HG03460 (cell line): ENCODE measurements around the gene TOMM20.
A peak's percentile ranks its signal among the peaks of the same experiment; 100 is the strongest.
"Not testable (repeated sequence)": the region's sequence is repeated elsewhere in the genome, so short reads cannot be mapped to it uniquely, and the experiment has no call there.

Experiments
- ATAC-seq: cut with Tn5 transposase; IDR thresholded peaks from one replicate; pipeline ENCODE4 v1.9.1; 2021; ENCODE audit not compliant: unreplicated experiment

Gene TOMM20

DNA sequence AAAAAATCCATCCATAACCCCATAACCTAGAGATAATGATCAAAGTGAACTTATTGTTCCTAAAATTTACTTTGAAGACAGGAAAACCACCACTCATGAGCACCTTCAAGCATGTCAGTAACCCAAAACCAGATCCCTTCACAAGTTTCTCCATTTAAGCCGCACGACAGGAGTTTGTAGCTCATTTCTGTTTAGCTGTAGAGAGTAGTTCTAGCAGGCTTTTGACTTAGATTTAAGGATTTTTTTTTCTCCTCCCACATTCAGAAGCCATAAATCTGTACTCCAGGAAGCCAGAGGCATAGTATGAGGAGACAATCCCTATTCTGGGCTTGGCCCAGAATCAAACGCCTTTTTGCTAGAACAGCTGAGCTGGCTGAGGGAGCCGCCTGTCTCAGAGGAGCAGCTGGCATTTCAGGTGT is 25.6 kb downstream of the TOMM20 start:
- no peak for ATAC-seq

DNA sequence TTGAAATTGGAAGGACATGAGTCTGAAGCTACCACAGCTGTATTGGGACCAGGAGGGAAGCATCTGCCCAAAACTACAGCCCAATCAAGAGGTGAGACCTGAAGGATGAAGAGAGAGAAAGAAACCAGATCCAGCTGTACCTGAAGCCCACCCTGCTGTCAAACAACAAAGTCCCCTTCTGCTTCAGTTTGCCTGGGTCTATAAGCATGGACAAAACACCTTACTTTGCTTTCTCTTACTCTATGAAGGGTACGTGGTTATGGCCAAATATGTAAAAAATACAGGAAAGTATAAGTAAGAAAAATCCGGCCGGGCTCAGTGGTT is 26.4 kb downstream of the TOMM20 start:
- no peak for ATAC-seq

DNA sequence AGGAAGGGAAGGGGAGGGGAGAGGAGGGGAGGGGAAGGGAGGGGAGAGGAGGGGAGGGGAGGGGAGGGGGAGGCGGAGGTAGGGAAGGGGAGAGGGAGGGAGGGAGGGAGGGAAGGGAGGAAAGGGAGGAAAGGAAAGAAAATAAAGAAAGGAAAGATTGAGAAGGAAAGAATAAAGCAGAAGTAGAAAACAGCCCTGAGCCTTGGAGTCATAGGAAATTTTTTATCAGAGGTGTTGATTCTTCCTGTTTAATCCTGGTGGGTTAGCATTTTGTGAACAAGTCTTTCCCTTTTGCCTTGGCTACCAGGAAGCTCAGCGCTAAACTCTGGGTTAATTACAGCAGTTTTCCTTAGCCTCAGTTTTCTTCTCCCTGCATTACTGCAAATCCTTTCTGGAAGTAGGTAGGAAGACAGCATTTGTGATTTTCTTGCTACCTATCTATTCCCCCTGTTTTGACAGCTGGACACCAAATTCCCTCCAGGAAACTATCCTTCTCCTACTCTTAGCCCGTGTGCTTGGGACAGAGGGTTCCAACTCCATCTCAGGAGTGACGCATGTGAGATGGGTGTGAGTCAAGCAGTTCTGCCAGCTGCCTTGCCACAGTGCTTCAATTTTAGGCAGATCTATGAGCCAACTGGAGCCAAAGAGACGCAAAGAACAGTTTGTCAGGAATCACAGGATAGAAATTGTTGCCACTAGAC is 26.9 kb downstream of the TOMM20 start:
- no peak for ATAC-seq

DNA sequence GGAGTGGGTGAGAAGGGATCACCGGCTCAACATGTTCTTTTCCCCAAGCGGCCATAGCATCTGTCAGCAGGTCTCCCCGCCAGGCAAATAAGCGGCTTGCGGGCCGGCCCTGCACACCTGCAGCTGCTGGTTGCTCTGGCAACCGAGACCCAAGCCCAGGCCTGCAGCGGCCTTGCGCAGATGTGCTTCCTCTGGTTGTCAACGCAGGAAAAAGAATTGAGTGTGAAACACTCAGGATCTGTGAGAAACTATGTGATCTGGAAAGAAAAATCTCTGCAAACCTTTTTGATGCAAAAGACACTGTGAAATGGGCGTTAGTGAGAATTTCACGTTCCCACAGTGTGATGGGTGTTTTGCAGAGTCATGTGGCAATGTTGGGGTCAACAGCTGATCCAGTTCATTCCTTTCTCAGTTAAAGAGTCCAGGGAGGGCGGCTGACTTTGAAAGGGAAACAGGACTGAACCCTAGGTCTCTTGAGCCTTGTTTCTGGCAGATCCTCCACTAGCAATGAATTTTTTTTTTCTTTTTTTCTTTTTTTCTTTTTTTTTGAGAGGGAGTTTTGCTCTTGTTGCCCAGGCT is 28.4 kb downstream of the TOMM20 start:
- ATAC-seq, result no peak

DNA sequence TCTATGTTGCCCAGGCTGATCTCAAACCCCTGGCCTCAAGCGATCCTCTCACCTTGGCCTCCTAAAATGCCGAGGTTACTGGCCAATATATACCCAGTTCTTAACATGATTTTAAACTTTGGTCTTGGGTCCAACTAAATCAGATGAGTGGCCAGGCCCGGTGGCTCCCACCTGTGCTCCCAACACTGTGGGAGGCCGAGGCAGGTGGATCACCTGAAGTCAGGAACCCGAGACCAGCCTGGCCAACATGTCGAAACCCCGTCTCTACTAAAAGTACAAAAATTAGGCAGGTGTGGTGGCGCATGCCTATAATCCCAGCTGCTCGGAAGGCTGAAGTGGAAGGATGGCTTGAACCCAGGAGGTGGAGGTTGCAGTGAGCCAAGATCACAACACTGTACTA is 29.6 kb downstream of the TOMM20 start:
- no peak for ATAC-seq

DNA sequence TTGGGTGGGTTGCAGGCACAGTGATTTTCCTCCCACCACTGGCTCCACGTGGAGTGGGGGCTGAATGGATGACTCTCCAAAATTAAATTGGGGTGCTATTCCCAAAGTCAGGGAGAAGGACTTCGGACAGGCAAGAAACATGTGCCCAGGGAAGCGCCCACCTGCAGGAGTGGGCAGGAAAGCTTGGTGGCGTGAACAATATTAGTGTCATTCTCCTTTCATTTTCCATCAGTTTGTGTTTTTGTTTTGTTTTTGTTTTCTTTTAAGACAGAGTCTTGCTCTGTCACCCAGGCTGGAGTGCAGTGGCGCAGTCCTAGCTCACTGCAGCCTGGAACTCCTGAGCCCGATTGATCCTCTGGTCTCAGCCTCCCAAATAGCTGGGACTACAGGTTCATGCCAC is 30.1 kb downstream of the TOMM20 start:
- no peak for ATAC-seq

DNA sequence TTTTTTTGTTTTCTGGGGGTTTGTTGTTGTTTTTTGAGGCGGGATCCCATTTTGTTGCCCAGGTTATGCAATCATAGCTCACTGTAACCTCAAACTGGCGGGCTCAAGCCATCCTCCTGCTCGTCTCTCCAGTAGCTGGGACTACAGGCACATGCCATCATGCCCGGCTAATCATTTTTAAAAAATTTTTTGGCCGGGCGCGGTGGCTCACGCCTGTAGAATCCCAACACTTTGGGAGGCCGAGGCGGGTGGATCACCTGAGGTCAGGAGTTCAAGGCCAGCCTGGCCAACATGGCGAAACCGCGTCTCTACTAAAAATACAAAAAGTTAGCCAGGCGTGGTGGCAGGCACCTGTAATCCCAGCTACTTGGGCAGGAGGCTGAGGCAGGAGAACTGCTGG is 31.1 kb downstream of the TOMM20 start:
- ATAC-seq, result not testable (repeated sequence)

DNA sequence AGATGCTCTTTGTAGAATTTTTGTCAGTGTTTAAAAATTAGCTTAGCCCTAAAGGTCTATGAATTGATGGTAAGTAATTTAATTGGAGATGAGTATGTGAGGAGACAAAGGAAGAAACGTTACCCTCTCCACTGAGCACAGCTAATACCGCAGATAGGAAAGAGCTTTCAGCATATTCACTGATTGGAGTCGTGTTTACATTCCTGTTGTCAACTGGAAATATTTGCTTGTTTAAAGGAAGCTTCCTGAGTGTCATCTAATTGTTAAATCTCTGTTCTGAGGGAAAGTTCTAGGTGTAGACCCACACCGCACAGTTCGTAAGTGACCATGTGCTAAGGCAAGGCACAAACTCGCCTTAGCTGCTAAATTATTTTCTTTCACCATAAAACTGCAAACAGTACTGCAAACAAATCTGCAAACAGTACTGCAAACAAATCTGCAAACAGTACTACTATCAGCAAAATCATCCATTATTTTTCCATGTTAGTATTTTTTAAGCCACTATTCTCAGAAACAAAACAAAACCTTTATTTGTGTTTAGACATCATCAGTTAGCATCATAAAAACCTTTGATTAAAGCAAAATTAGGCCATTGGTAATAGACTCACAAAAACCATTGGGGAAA is 32.6 kb downstream of the TOMM20 start:
- no peak for ATAC-seq

DNA sequence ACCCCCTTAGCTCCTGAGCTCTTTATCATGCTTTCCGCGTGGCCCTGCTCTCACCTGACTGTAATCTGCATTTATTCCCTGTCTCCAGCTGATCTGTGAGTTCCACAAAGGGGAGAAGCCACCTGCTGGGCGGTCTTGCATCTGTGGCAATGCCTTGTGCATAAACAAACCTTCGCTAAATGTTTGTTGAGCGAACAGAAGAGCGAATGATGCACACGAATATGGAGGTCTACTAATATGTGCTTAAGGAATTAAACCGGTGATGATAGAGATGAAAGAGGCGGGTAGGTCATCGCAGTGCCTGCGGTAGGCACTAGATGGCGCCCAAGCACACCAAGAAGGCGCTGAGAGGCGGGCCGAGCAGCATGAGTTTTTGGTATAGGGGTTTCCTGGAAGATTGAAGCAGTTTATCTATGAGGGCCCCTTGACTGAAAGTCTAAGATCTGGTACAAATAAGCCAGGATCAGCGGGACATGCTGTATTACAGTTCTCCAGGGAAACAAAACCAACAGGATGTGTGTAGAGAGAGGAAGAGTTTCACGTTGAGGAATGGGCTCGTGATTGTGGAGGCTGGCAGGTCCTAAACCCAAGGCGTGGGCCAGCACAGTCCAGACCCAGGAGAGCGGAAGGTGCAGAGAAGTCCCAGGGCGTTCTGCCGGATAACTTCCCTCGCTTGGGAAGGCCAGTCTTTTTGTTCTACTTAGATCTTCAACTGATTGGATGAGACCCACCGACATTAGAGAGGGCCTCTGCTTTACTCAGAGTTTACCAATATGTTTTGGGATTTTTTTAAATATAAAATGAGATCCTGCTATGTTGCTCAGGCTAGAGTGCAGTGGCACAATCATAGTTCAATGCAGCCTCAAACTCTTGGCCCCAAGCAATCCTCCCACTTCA is 34.7 kb downstream of the TOMM20 start:
- ATAC-seq, result peak; percentile 70

DNA sequence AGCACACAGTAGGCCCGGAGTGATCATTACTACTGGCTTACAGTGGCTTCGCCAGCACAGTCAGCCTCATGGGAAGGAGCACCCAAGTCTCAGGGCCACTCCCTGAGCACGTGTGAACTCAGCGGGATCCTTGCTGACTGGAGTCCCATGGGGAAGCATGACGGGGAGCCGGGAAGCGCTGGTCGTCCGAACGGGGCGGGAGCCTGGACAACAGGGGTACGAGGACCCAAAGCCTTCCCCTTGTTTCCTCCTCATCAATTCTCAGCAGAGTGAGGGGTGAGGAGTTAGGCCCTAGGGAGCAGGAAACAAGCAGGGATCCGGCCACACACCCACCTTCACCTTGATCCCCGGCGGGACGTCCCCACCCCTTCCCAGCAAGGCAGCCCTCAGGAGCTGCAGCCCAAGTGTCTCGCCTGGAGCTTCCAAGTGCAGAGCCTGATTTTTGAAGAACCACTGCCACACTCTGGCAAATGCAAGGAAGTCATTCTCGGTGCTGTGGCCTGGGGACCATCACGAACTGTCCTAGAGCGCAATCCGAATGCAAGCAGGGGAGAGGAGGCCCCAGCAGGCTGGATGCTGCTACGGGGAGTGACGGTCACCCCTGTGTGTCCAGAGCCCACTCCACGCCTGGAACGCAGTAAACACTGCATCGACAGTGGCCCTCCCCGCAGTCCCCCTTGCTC is 35.5 kb downstream of the TOMM20 start:
- ATAC-seq, result no peak

DNA sequence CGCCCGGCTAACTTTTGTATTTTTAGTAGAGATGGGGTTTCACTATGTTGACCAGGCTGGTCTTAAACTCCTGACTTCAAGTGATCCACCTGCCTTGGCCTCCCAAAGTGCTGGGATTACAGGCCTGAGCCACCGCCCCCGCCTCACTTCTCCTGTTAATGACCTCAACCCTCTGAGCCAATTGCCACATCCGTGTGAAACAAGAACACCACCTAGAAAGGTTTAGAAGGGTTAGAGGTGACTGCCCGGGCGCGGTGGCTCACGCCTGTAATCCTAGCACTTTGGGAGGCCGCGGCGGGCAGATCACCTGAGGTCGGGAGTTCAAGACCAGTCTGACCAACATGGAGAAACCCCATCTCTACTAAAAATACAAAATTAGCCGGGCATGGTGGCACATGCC is 36.2 kb downstream of the TOMM20 start:
- ATAC-seq, result not testable (repeated sequence)

DNA sequence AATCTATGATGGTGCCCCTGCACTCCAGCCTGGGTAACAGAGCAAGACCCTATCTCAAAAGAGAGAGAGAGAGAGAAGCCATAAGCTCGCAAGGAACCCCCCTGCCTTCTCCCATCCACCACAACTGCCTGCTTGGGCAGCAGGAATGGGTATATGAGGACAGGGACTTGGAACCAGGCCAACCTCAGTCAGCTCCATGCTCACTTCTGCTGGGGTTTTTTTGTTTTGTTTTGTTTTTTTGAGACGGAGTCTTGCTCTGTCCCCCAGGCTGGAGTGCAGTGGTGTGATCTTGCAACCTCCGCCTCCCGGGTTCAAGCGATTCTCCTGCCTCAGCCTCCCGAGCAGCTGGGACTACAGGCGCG is 36.6 kb downstream of the TOMM20 start:
- not testable (repeated sequence) for ATAC-seq

DNA sequence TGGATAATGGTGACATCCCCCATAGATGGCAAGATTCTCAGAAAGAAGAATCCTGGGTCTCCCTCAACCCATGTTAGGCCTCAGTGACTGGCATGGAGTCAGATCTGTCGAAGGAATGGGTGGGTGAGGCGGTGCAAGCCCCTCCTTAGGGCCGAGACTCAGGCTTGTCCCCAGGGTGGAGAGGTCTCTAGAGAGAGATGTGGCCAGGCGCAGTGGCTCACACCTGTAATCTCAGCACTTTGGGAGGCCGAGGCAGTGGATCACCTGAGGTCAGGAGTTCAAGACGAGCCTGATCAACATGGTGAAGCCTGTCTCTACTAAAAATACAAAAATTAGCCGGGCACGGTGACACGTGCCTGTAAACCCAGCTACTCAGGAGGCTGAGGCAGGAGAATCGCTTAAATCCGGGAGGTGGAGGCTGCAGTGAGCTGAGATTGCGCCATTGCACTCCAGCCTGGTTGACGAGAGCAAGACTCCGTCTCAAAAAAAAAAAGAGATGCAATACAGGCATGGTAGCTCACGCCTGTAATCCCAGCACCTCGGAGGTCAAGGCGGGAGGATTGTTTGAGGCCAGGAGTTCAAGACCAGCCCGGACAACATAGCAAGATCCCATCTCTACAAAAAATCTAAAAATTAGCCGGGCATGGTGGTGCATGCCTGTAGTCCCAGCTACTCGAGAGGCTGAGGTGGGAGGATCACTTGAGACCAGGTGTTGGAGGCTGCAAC is 37.2 kb downstream of the TOMM20 start:
- ATAC-seq, result not testable (repeated sequence)

DNA sequence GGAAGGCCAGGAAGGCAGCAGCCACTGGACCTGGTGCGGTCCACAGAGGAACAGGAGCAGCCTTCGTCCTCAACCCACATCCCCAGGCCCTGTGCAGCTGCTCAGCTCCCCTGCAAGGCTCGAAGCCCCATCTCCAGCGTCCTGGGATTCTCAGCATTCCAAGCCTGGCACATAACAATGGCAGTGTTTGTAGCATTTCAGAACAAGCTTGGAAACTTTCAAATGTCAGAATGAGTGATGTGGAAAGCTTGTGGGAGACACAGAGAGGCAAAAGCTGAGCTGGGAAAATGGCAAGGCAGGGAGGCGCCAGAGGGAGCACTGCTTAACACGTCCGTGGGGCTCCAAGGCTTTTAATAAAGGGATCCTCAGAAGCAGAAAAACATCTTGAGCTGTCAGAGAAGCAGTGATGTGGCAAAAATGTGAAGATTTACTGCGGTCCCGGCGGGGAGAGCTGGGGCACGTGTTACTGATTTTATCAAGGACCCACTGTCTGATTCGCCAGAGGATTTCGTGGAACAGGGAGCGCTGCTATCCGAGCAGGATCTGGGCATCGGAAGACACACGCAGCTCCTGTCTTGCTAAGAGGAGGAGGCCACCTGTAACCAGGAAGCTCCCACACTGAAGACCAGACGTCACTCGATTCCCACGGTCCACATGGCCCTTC is 38.1 kb downstream of the TOMM20 start:
- ATAC-seq, result no peak

DNA sequence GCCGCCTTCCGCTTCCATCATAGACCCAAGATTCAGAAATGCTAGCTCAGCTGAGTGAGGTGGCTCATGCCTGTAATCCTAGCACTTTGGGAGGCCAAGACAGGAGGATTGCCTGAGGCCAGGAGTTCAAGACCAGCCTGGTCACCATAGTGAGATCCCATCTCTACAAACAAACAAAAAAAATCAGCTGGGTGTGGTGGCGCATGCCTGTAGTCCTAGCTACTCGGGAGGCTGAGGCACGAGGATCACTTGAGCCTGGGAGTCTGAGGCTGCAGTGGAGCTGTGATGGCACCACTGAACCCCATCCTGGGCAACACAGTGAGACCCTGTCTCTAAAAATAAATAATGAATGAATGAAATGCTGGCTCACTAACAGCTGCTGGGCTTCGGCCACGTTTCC is 39.7 kb downstream of the TOMM20 start:
- no peak for ATAC-seq

DNA sequence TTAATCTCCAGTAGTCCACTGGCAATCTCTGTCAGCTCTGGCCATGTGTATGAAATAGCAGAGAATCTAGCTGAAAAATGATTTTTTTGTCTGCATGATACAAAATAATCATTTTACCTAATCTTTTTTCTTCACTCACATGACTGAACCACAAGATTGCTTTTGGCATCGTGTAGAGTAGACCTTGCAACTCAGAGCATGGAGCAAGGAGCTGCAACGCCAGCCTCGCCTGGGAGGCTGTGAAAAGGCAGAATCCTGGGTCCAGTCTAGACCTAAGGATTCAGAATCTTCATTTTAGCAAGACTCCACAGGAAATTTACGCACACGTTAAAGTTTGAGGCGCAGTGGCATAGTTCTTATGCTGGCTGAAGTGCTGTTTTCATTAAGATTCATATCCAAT is 40.2 kb downstream of the TOMM20 start:
- no peak for ATAC-seq

DNA sequence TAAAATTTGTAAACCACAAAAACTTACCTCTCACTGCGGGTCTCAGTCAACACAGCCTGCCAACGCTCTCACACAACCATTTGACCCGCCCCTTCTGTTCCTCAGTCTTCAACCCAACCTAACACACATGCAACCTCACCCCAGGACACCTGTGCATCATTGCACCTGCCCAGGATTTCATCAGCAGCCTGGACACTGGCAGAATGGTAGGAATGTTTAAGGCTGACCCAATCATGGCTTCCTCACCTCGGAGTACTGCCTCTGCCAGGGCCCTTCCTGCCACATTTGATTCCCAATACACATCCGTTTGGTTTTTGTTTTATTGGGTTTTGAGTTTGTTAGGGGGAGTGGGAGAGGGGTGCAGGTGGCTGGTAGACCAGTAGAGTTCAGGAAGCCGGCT is 40.7 kb downstream of the TOMM20 start:
- ATAC-seq, result no peak

DNA sequence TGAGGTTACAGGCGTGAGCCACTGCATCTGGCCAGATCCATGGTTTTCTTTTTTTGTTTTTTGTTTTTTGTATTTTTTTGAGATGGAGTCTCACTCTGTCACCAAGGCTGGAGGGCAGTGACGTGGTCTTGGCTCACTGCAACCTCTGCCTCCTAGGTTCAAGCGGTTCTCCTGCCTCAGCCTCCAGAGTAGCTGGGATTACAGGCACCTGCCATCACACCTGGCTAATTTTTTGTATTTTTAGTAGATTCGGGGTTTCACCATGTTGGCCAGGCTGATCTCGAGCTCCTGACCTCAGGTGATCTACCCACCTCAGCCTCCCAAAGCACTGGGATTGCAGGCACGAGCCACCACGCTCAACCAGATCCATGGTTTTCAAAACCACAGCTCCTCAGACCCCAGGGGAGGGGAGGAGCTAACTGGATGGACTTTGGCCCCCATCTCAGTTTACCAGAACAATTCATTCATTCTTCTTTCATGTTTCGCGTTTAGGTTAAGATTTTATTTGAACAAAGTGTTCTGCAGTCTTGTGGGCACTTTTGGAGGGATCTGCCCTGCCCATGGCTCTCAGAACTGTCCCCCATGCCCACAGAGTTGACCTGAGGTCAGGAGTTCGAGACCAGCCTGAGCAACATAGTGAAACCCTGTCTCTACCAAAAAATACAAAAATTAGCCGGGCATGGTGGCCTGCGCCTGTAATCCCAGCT is 43.1 kb downstream of the TOMM20 start:
- ATAC-seq, result not testable (repeated sequence)

DNA sequence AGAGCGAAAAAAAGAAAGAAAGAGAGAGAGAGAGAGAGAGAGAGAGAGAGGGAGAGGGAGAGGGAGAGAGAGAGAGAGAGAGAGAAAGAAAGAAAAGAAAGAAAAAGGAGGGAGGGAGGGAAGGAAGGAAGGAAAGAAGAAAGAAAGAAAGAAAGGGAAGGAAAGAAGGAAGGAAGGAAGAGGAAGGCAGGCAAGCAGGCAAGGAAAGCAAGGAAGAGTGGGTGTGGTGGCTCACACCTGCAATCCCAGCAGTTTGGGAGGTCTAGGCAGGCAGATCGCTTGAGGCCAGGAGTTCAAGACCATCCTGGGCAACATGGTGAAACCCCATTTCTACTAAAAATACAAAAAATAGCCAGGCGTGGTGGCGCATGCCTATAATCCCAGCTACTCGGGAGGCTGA is 47.8 kb downstream of the TOMM20 start:
- not testable (repeated sequence) for ATAC-seq
